ENCODE data around the gene CINP.
A peak's percentile ranks its signal among the peaks of the same experiment; 100 is the strongest.
"Not testable (repeated sequence)": the region's sequence is repeated elsewhere in the genome, so short reads cannot be mapped to it uniquely, and the experiment has no call there.

The CINP gene

GRCh38 chr14:102319351-102320032 lies 43.2 kb downstream of the CINP start, which contains the start of gene ZNF839:
ZNF839 (plus strand) TSS chr14:102319746; CDS start chr14:102319766, 20 bp downstream.
- DNase-seq, result peak; percentile 76 to 88

- DNase-seq, result no peak
These were observed 43.9 kb downstream of the CINP start for GRCh38 chr14:102318781-102319276.

GRCh38 chr14:102317564-102318248 lies 45.0 kb downstream of the CINP start:
- DNase-seq, result peak in 1 of 2 experiments; percentile 34

- peak; percentile 56 to 85 for DNase-seq
These were observed 45.7 kb downstream of the CINP start for GRCh38 chr14:102316743-102317563.

GRCh38 chr14:102316338-102316742 lies 46.4 kb downstream of the CINP start:
- no peak for DNase-seq

GRCh38 chr14:102315121-102315520 lies 47.6 kb downstream of the CINP start:
- DNase-seq, result no peak

- DNase-seq, result peak in 1 of 2 experiments; percentile 77
These were observed 48.3 kb downstream of the CINP start for GRCh38 chr14:102314242-102315011.

- DNase-seq, result peak; percentile 88 to 96
These were observed 57.8 kb downstream of the CINP start, which contains the start of gene MOK for GRCh38 chr14:102304611-102305506. MOK (minus strand) TSS chr14:102305164; CDS start chr14:102304968, 196 bp downstream.

- no peak for DNase-seq
These were observed 59.0 kb downstream of the CINP start for GRCh38 chr14:102303664-102304063.

- not testable (repeated sequence) for DNase-seq
These were observed 64.2 kb downstream of the CINP start for GRCh38 chr14:102298303-102299070.
